HepG2 (cell line): ENCODE measurements around the gene ADSS1. TPM values are rescaled to one million over a fixed set of nuclear protein-coding genes. Genes with fewer than 3 reads are reported as not detected.

Source experiments
- ATAC-seq: fragments of 200-7000 bp; cut with Tn5 transposase; 3 replicates; pipeline ENCODE4 v1.9.1; 2020; ENCODE audit warnings: mild to moderate bottlenecking, moderate library complexity
- BruUV-seq: library from RNA; stranded (reverse); fragments of 400-500 nt; replicated peaks from 2 replicates; lab custom pipeline; 2021; lab: Mats Ljungman, UMichigan
- CTCF ChIA-PET: fragments of 300-600 bp; formaldehyde crosslinking; extraction: SDS; loops from one replicate; lab custom pipeline; 2021; ENCODE audit warnings: low total read pairs, inconsistent platforms, low intra/inter-chr PET ratio; lab: Yijun Ruan, JAX
- POLR2A ChIA-PET: fragments of 350-600 bp; sonication (Branson Sonifier 250); formaldehyde crosslinking; loops from one replicate; lab custom pipeline; 2020; ENCODE audit warnings: antibody characterized with exemption, inconsistent platforms; lab: Yijun Ruan, JAX
- DNase-seq: peaks from one replicate; pipeline ENCODE4 v3.0.0-alpha.2; 2015; ENCODE audit warnings: low spot score
- FAIRE-seq: peaks from 3 replicates; lab custom pipeline; 2011; peaks lifted over from hg19 to GRCh38; lab: Jason Lieb, UNC
- H2AFZ ChIP-seq: one replicate; pipeline ENCODE4 v1.6.1; 2011; ENCODE audit warnings: low read length, inconsistent platforms
- H3K27ac ChIP-seq: fragments of 300-600 bp; 3 replicates; pipeline ENCODE4 v1.8.0; 2011; ENCODE audit warnings: mixed run types, mild to moderate bottlenecking, mixed read lengths, low read length, inconsistent platforms; ENCODE audit not compliant: insufficient read depth; ENCODE audit errors: extremely low read length
- H3K27me3 ChIP-seq, 2 experiments: fragments of 200-600 bp in 1 of 2; 2 replicates in 1 of 2; 3 replicates in 1 of 2; pipeline versions ENCODE4 v1.6.0 to v1.8.0; 2011; ENCODE audit warnings: low read length in 2 of 2, mild to moderate bottlenecking in 2 of 2, moderate library complexity in 2 of 2, inconsistent platforms in 1 of 2; ENCODE audit not compliant: insufficient read depth in 2 of 2, control insufficient read depth in 1 of 2
- H3K36me3 ChIP-seq, 2 experiments: fragments of 200-600 bp in 1 of 2; replicated peaks in 1 of 2; 2 replicates in 1 of 2; 3 replicates in 1 of 2; pipeline versions ENCODE4 v1.5.1 to v1.8.0; 2011; ENCODE audit warnings: low read length in 2 of 2, inconsistent platforms in 1 of 2; ENCODE audit not compliant: insufficient read depth in 2 of 2, control insufficient read depth in 1 of 2
- H3K4me1 ChIP-seq: 2 replicates; pipeline ENCODE4 v1.5.1; 2012; ENCODE audit warnings: low read length, inconsistent platforms; ENCODE audit not compliant: insufficient read depth
- H3K4me2 ChIP-seq: 2 replicates; pipeline ENCODE4 v1.6.0; 2011; ENCODE audit warnings: low read depth, low read length, inconsistent platforms
- H3K4me3 ChIP-seq, 3 experiments: fragments of 200-600 bp in 1 of 3; sonication (generic), shearing (Covaris generic) in 1 of 3; replicated peaks in 1 of 3; 2 replicates each; pipeline ENCODE4 v1.5.1; 2011 to 2016; ENCODE audit warnings: low read length in 3 of 3, inconsistent platforms in 2 of 3, low read depth in 2 of 3, mild to moderate bottlenecking in 2 of 3, control low read depth in 1 of 3, mixed read lengths in 1 of 3; ENCODE audit not compliant: insufficient read depth in 1 of 3
- H3K79me2 ChIP-seq: one replicate; pipeline ENCODE4 v1.6.1; 2011; ENCODE audit warnings: low read length, inconsistent platforms; ENCODE audit not compliant: insufficient read depth
- H3K9ac ChIP-seq: 2 replicates; pipeline ENCODE4 v1.6.0; 2011; ENCODE audit warnings: mild to moderate bottlenecking, low read depth, low read length, inconsistent platforms; ENCODE audit not compliant: insufficient read depth
- H3K9me3 ChIP-seq: 2 replicates; pipeline ENCODE4 v1.5.1; 2012; ENCODE audit warnings: mild to moderate bottlenecking, low read length
- H4K20me1 ChIP-seq: 2 replicates; pipeline ENCODE4 v1.6.0; 2011; ENCODE audit warnings: inconsistent platforms, mild to moderate bottlenecking, low read length, moderate library complexity; ENCODE audit not compliant: insufficient read depth
- AGO1 ChIP-seq: fragments of 200-400 bp; formaldehyde crosslinking; IDR thresholded peaks from 2 replicates; pipeline ENCODE4 v1.6.1; 2017; ENCODE audit warnings: mild to moderate bottlenecking, low read depth, low read length, moderate library complexity; ENCODE audit not compliant: poor library complexity, severe bottlenecking
- AGO2 ChIP-seq: fragments of 200-400 bp; formaldehyde crosslinking; optimal IDR thresholded peaks from 2 replicates; pipeline ENCODE3; 2017; ENCODE audit warnings: mild to moderate bottlenecking, low read depth, low read length, moderate library complexity
- ATF4 ChIP-seq, 2 experiments: fragments of 450-650 bp in 1 of 2; sonication (generic) in 1 of 2; formaldehyde crosslinking; IDR thresholded peaks; 2 replicates each; pipeline versions ENCODE4 v1.5.0 to v1.8.0; 2020 to 2022; ENCODE audit warnings: mild to moderate bottlenecking in 1 of 2, missing genetic modification reagents in 1 of 2
- DNMT1 ChIP-seq: sonication (generic); formaldehyde crosslinking; IDR thresholded peaks from 2 replicates; pipeline ENCODE4 v1.5.1; 2020; ENCODE audit warnings: mild to moderate bottlenecking, missing genetic modification reagents
- HMG20A ChIP-seq: IDR thresholded peaks from 2 replicates; pipeline ENCODE4 v1.6.1; 2016; ENCODE audit warnings: borderline replicate concordance
- HOXA3 ChIP-seq: sonication (generic); formaldehyde crosslinking; IDR thresholded peaks from 2 replicates; pipeline ENCODE4 v1.5.0; 2020; ENCODE audit warnings: missing genetic modification reagents
- KLF11 ChIP-seq: IDR thresholded peaks from 2 replicates; pipeline ENCODE4 v1.6.1; 2016; ENCODE audit warnings: missing compliant biosample characterization
- MBD4 ChIP-seq: IDR thresholded peaks from 2 replicates; pipeline ENCODE4 v1.6.1; 2012; ENCODE audit warnings: low read length, inconsistent platforms, borderline replicate concordance
- MYC ChIP-seq: sonication (generic); formaldehyde crosslinking; IDR thresholded peaks from 2 replicates; pipeline ENCODE4 v1.9.0; 2021; ENCODE audit warnings: missing genetic modification reagents, borderline replicate concordance
- PAF1 ChIP-seq: IDR thresholded peaks from 2 replicates; pipeline ENCODE4 v1.6.1; 2016; ENCODE audit warnings: missing genetic modification reagents, missing compliant biosample characterization
- POLR2A ChIP-seq, 2 experiments: IDR thresholded peaks; 2 replicates each; pipeline ENCODE4 v1.6.1; 2011; ENCODE audit warnings: low read depth in 2 of 2, low read length in 2 of 2, mild to moderate bottlenecking in 1 of 2, moderate library complexity in 1 of 2; ENCODE audit not compliant: insufficient read depth in 1 of 2
- RBFOX2 ChIP-seq: fragments of 200-400 bp; formaldehyde crosslinking; IDR thresholded peaks from 2 replicates; pipeline ENCODE4 v1.6.1; 2017; ENCODE audit warnings: low read depth, mild to moderate bottlenecking, low read length
- RBM22 ChIP-seq: fragments of 200-400 bp; formaldehyde crosslinking; optimal IDR thresholded peaks from 2 replicates; pipeline ENCODE3; 2017; ENCODE audit warnings: mild to moderate bottlenecking, low read length, moderate library complexity
- SAFB2 ChIP-seq: sonication (generic); formaldehyde crosslinking; IDR thresholded peaks from 2 replicates; pipeline ENCODE4 v1.5.1; 2020; ENCODE audit warnings: missing genetic modification reagents, low read depth, mild to moderate bottlenecking, borderline replicate concordance
- SIN3A ChIP-seq: IDR thresholded peaks from 2 replicates; pipeline ENCODE4 v1.6.1; 2011; ENCODE audit warnings: low read depth, mild to moderate bottlenecking, control low read depth, low read length, borderline replicate concordance
- SP4 ChIP-seq: sonication (generic); formaldehyde crosslinking; IDR thresholded peaks from 2 replicates; pipeline ENCODE4 v1.8.1; 2023; ENCODE audit warnings: mild to moderate bottlenecking, missing genetic modification reagents
- SRY ChIP-seq: sonication (generic); formaldehyde crosslinking; IDR thresholded peaks from 2 replicates; pipeline ENCODE4 v1.8.0; 2022; ENCODE audit warnings: mild to moderate bottlenecking, missing genetic modification reagents
- TIGD3 ChIP-seq: sonication (generic); formaldehyde crosslinking; IDR thresholded peaks from 2 replicates; pipeline ENCODE4 v1.5.1; 2020; ENCODE audit warnings: mild to moderate bottlenecking, missing genetic modification reagents, borderline replicate concordance
- TMF1 ChIP-seq: sonication (generic); formaldehyde crosslinking; IDR thresholded peaks from 2 replicates; pipeline ENCODE4 v1.8.1; 2022; ENCODE audit warnings: low read depth, missing genetic modification reagents
- ZSCAN21 ChIP-seq: sonication (generic); formaldehyde crosslinking; IDR thresholded peaks from 2 replicates; pipeline ENCODE4 v1.8.0; 2022; ENCODE audit warnings: mild to moderate bottlenecking, missing genetic modification reagents, moderate library complexity, borderline replicate concordance
- WGBS: methylation state at CpG from one replicate; pipeline ENCODE4 v1.1.6; 2017; ENCODE audit warnings: low lambda C conversion rate; 5-methylcytosine and 5-hydroxymethylcytosine counted together
- in situ Hi-C: cut with HindIII; loops from 2 replicates; pipeline ENCODE4 v1.10.0; 2017; ENCODE audit warnings: low pct_unique_long_range_greater_than_20kb; ENCODE audit not compliant: extremely low pct_ligation_motif_present
- intact Hi-C: fragments of 100-400 bp; cut with micrococcal nuclease; formaldehyde crosslinking; loops from one replicate; pipeline ENCODE4 v1.10.0; 2022; ENCODE audit not compliant: unreplicated experiment
- polyA plus RNA-seq, 8 experiments: library from polyadenylated mRNA; depleted of rRNA in 3 of 8; stranded (reverse) in 7 of 8; unstranded in 1 of 8; fragments of >200 nt; fragmentation: Illumina TruSeq in 4 of 8; extraction: Trizol in 4 of 8; gene quantifications; 2 replicates each; pipeline versions ENCODE4 v1.2.1 to v1.2.3, GENCODE V29; 2011 to 2016; ENCODE audit warnings: low read depth in 4 of 8, missing spikeins in 1 of 8, mixed read lengths in 1 of 8; ENCODE audit not compliant: insufficient read depth in 1 of 8
- total RNA-seq, 5 experiments: library from RNA; depleted of rRNA; stranded (reverse); fragments of >200 nt; fragmentation: Illumina TruSeq; extraction: Trizol; gene quantifications; 2 replicates each; pipeline ENCODE4 v1.2.3, GENCODE V29; 2016; ENCODE audit warnings: low read depth in 1 of 5

The ADSS1 gene
- total and polyA plus RNA-seq, 2 of the 13 experiments (the other 11 are each of a cell fraction or from before 2014, with no cell fraction given): 1.0 to 36.7 TPM

DNA sequence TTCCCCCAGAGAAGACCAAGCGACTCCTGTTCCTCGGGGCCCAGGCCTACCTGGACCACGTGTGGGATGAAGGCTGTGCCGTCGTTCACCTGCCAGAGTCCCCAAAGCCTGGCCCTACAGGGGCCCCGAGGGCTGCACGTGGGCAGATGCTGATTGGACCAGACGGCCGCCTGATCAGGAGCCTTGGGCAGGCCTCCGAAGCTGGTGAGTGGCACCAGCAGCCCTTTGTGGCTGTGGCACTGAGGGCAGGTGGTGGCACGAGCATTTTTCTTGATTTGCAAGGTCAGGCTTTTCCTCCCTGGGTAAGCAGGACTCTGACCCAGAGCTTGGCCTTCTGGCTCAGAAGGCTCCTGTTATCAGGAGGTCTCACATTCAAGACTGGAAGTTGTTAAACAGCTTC is 31.6 kb downstream of the ADSS1 start (continued):
- TF ChIP-seq TIGD3 (CRISPR knock-in tag) (no peak), MBD4 (no peak), AGO2 (peak; percentile 94), SRY (no peak), POLR2A (IDR thresholded peaks at IDR 0.05; ENCODE audit: insufficient read depth in 1 of 2, low read depth in 2 of 2, low read length in 2 of 2) (0 out of 4 replicates have a peak, but pooled peaks of 1 of the 2 experiments have one; percentile 22), HMG20A (CRISPR knock-in tag) (no peak)

GRCh38 chr14:104756477-104757237 is 32.6 kb downstream of the ADSS1 start:
- POLR2A ChIA-PET: interaction anchor here (0.6 to 2.2 kb wide), 3 partner anchors 10 to 14 kb away, joined by 4 to 13 read pairs (median 5); no protein-coding TSS in a partner anchor
- Histone ChIP-seq H3K9me3 (no peaks in the 10 kb centered on the region), H3K79me2 (peaks cover 57% of the 10 kb centered on the region), H3K4me2 (no peak overlapping the region), H3K4me1 (peaks cover 50% of the 10 kb centered on the region), H4K20me1 (peaks cover 50% of the 10 kb centered on the region), H3K4me3 (no peak overlapping the region), H3K36me3 (peaks cover 15 to 52% of the 10 kb centered on the region in 2 experiments), H3K27ac (no peak overlapping the region), H3K9ac (no peak overlapping the region), H2AFZ (no peak overlapping the region), H3K27me3 (no peaks in the 10 kb centered on the region)
- in situ Hi-C loops (no loop called here), intact Hi-C loops (no loop called here)
- ATAC-seq (no peak), DNase-seq (no peak), FAIRE-seq (no peak)
- WGBS: 81% methylated on average over 9 of the region's 27 CpGs
- no TSS peak for BruUV-seq
- CTCF ChIA-PET: no interaction called here
- TF ChIP-seq DNMT1 (CRISPR knock-in tag): 0 out of 2 replicates have a peak, but pooled peaks have one; percentile 20
- TF ChIP-seq SIN3A: 0 out of 2 replicates have a peak, but pooled peaks have one; percentile 28
- TF ChIP-seq KLF11 (CRISPR knock-in tag): no peak
- TF ChIP-seq RBFOX2: peak; percentile 79
- TF ChIP-seq RBM22: peak; percentile 80
- TF ChIP-seq HOXA3: 0 out of 2 replicates have a peak, but pooled peaks have one; percentile 9
- 0 out of 2 replicates have a peak, but pooled peaks have one; percentile 43 for TF ChIP-seq TMF1 (CRISPR knock-in tag)
- TF ChIP-seq AGO1: peak; percentile 87
- 0 out of 2 replicates have a peak, but pooled peaks have one; percentile 28 for TF ChIP-seq SAFB2 (CRISPR knock-in tag)
- TF ChIP-seq ZSCAN21 (CRISPR knock-in tag): peak; percentile 42; the same call in 1 of the 2 replicates
- TF ChIP-seq MYC (CRISPR knock-in tag): no peak
- TF ChIP-seq ATF4 (CRISPR knock-in tag; IDR thresholded peaks at IDR 0.05): no peak
- TF ChIP-seq PAF1 (CRISPR knock-in tag): peak; percentile 78; the same call in 1 of the 2 replicates
- peak in 1 of 2 experiments; percentile 52; a peak in 2 of 4 replicates for TF ChIP-seq POLR2A (IDR thresholded peaks at IDR 0.05; ENCODE audit: insufficient read depth in 1 of 2, low read depth in 2 of 2, low read length in 2 of 2)
- TF ChIP-seq SP4 (CRISPR knock-in tag): peak; percentile 36; the same call in 1 of the 2 replicates
